GM19468 (cell line): Measurements from ENCODE around the gene DYRK1A.
"Not testable (repeated sequence)": the region's sequence is repeated elsewhere in the genome, so short reads cannot be mapped to it uniquely, and the experiment has no call there.

Experiments used
- ATAC-seq: cut with Tn5 transposase; IDR thresholded peaks from one replicate; pipeline ENCODE4 v1.9.1; 2021; ENCODE audit warnings: mild to moderate bottlenecking, moderate library complexity, moderate number of reproducible peaks; ENCODE audit not compliant: unreplicated experiment; ENCODE audit errors: extremely low read depth

The DYRK1A gene

GRCh38 chr21:37516998-37517397, 150.4 kb downstream of the DYRK1A start:
- no peak for ATAC-seq

- ATAC-seq, result no peak
Observed at GRCh38 chr21:37520801-37521200, 154.2 kb downstream of the DYRK1A start.

DNA sequence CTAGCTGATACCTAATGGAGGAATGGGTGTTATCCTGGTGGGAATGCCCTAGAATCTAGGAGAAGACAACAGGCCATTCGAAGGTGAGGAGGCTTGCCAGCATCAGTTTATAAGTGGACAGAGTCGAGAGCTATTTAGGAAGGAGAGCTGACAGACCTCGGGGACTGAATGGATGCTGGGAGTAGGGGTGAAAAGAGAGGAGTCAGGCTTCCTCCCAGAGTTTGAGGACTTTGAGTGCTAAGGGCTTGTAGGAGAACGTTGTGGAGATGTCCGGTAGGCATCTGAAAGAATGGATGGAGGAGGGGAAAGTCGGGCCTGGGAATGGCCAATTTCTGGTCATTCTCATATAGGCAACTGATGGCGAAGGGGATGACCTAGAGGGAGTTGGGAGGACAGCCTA, 155.1 kb downstream of the DYRK1A start:
- no peak for ATAC-seq

- ATAC-seq, result no peak
Observed at GRCh38 chr21:37522641-37523295, 156.2 kb downstream of the DYRK1A start.

DNA sequence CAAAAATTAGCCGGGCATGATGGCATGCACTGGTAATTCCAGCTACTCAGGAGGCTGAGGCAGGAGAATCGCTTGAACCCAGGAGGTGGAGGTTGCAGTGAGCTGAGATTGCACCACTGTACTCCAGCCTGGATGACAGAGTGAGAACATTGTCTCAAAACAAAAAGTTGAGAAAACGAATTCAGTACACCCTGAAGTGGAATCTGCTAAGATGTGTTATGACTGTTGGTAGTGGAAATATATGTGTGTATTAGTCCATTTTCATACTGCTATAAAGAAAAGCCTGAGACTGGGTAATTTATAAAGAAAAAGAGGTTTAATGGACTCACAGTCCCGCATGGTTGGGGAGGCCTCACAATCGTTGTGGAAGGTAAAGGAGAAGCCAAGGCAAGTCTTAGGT, 158.4 kb downstream of the DYRK1A start:
- ATAC-seq, result not testable (repeated sequence)

DNA sequence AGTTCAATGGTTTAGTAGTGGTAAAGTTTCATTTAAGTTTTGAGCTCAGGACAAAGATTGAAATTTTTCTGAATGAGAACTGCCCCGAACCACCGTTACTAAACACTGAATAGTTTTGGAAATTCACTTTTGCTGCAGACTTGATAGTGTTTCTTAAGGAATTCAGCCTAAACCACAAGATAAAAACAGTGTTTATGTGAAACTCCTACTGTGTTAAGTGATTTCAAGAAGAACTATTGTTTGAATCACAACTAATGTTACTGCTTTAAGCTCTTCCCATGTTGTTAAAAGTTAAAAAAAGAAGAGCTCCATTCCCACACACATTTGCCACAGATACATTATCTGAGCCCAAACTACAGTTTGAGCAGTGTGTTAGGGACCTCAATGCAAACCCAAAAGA, 159.2 kb downstream of the DYRK1A start:
- ATAC-seq, result no peak

DNA sequence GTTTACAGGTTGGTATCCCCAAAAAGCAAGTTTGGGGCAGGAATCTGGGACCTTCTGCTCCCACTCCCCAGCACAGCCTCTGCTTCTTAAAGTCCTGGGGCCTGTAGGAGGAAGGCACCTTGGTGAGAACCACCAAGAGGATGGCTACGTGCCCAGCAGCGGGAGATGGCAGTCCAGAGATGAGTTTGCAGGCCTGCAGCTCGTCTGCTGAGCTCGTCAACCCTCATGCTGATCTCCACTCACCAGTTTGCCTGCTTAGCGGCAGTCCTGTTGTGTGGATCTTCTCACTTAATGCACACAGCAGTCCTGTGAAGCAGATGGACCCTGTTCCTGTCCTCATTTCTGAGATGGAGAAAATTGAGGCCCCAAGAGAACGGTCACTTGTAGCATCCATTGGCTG, 160.5 kb downstream of the DYRK1A start:
- ATAC-seq, result no peak

DNA sequence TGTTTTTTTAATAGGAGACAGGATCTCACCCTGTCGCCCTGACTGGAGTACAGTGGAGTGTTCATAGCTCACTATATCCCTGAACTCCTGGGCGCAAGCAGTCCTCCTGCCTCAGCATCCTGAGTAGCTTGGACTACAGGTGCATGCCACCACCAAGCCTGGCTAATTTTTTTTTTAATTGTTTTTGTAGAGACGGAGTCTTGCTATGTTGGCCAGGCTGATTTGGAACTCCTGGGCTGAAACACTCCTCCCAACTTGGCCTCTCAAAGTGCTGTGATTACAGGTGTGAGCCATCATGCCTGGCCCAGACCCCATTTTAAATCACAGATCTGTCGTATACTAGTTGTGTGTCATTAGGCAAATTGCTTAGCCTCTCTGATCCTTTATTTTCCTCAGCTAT, 161.1 kb downstream of the DYRK1A start:
- ATAC-seq, result no peak

- ATAC-seq, result no peak
Observed at GRCh38 chr21:37528150-37528937, 161.8 kb downstream of the DYRK1A start.

DNA sequence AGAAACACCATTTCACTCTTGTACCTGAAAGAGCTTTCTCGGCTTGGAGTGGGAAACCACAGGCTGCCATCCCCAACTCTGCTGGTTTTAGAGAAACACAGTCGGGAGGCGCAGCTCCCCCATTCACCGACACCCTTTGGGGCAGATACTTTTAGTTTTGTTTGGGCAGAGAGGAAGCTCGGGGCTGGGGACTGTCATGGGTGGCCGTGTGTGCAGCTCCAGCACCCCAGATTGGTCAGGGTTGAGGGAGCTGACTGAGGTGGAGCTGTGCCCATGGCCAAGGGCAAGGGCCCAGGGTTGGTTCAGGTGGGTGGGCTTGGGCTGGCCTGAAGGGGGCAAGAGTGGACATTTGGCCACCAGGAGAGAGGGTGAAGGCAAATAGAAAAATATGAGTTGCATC, 163.1 kb downstream of the DYRK1A start:
- ATAC-seq, result no peak

DNA sequence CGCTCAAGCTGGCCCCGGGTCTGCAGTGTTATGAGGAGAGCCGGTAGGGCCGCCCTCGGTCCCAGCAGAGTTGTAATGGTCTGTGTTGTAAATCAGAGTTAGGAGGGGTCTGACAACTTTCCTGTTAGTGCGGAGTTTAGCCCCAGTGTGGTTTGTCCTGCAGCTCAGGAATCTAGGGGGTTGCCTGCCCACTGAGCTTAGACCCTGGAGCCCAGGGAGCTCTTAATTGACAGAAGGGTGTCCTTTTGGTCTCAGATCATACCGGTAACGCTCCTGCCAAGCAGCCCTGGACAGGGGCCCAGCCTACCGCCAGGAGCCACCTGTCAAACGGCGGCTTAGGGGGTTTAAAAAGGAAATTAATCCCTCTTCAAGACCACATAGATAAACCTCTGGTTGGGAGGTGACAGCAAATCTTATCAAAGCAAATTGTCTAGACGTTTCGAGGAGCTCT, 164.4 kb downstream of the DYRK1A start:
- no peak for ATAC-seq

GRCh38 chr21:37531431-37531932, 164.9 kb downstream of the DYRK1A start:
- no peak for ATAC-seq

DNA sequence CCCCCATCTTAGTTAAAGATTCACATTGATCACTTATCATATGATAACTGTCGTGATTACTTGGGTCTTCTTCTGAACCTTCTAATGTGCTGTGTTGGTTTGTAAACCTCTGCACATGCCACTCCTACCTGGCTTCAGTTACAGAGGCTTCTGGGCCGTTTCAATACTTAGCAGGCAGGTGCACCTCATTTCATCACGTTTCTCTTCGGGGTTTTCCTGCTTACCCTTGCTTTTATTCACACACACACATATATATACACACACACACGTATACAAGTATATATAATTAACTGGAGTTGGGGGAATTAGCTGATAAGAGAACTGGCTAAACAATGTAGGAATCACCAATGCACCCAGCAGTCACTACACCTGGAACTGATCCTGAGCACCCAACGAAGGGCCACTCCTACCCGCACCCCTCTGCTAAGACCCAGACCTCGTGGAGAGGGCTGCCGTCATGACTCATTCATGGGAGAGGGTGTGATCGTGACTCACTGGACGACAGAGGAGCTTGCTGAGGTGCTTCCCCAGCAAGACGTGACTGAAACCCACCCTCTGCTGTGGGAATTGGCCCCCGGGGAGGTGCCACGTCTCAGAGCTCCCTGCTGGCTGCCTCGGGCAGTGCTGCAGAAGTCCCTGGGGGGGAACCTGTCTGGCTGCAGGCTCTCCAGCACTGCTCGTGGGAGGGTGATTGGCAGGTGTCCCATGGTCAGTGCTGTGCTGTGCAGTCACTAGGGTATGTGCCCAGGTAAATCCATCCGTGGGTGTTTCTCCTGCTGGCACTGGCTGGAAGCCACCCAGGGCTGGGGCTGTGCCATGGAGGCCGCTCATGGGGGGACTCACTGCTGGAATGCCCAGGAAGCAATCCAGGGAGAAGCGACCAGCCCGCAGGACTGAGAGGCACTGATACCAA, 166.6 kb downstream of the DYRK1A start:
- ATAC-seq, result no peak

- no peak for ATAC-seq
Observed at GRCh38 chr21:37534431-37534830, 167.9 kb downstream of the DYRK1A start.

DNA sequence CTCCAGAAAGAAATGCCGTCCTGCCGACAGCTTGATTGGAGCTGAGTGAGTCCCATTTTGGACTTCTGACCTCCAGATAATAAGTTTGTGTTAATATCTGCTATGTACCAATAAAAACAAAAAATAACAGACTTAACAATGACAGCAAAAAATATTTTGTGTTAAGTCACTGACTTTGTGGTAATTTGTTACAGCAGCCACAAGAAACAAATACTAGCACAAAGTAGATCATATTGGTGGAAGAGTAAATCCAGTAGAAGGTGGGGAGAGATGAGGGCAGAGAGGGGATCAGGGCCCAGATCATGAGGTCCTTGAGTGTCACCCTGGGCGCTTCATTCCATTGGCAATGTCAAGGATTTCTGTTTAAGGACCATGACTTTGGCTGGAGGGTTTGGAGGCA, 168.6 kb downstream of the DYRK1A start:
- no peak for ATAC-seq

GRCh38 chr21:37535672-37536071, 169.1 kb downstream of the DYRK1A start:
- no peak for ATAC-seq

GRCh38 chr21:37536616-37537278, 170.2 kb downstream of the DYRK1A start:
- no peak for ATAC-seq

DNA sequence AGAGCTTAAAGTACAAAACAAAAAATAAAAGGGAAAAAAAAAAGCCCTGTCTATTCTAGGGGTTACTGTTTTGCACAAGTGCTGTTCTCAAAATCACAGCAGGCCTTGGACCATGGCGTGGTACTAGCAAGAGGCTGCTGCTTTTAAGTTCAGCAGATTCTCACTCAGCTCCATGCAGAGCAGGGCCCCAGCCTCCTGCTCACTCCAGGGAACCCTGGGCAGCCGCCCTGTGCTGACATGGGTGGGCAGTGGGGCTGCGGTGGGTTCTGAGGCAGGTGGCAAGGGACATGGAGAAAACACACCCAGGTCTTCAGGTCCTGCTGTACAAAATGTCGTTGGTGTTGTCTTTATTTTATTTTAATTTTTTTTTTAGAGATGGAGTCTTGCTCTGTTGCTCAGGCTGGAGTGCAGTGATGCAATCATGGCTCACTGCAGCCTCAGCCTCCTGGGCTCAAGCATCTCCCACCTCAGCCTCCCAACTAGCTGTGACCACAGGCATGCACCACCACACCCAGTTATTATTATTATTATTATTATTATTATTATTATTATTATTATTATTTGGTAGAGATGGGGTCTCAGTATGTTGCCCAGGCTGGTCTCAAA, 170.9 kb downstream of the DYRK1A start:
- ATAC-seq, result no peak

- no peak for ATAC-seq
Observed at GRCh38 chr21:37538971-37539590, 172.5 kb downstream of the DYRK1A start.
